Activated CD4-positive, alpha-beta memory T cell treated with anti-CD3 and anti-CD28 coated beads, Interleukin-2, amount 10 ng/mL, durations not matched to agents 7 days and 5 days (primary cell): ENCODE data around the gene APOM. TPM values are rescaled to one million over a fixed set of nuclear protein-coding genes. Genes with fewer than 3 reads are reported as not detected.

Experiments
- CTCF ChIA-PET: fragments of 350-600 bp; sonication (Branson Sonifier 250); formaldehyde crosslinking; loops from one replicate; lab custom pipeline; 2021; ENCODE audit warnings: antibody characterized with exemption, inconsistent platforms; lab: Charles Lee
- POLR2A ChIA-PET: fragments of 350-600 bp; sonication (Branson Sonifier 250); formaldehyde crosslinking; loops from one replicate; lab custom pipeline; 2021; ENCODE audit warnings: antibody characterized with exemption; lab: Charles Lee
- DNase-seq: peaks from one replicate; pipeline ENCODE4 v3.0.0-alpha.2; 2020
- H3K27ac Mint-ChIP-seq: one replicate; pipeline ENCODE4 v1.8.0; 2021; ENCODE audit warnings: mild to moderate bottlenecking, mixed read lengths
- H3K27me3 Mint-ChIP-seq: one replicate; pipeline ENCODE4 v1.8.0; 2021; ENCODE audit warnings: mixed read lengths
- H3K36me3 Mint-ChIP-seq: one replicate; pipeline ENCODE4 v1.8.0; 2021; ENCODE audit warnings: low read depth, mixed read lengths
- H3K4me1 Mint-ChIP-seq: one replicate; pipeline ENCODE4 v1.8.0; 2021; ENCODE audit warnings: mixed read lengths
- H3K4me3 Mint-ChIP-seq: one replicate; pipeline ENCODE4 v1.8.0; 2021; ENCODE audit warnings: mild to moderate bottlenecking, mixed read lengths
- H3K9me3 Mint-ChIP-seq: one replicate; pipeline ENCODE4 v1.8.0; 2021; ENCODE audit warnings: mixed read lengths
- total RNA-seq, 2 experiments: library from RNA; stranded (reverse); gene quantifications; one replicate each; pipeline ENCODE4 v1.2.3, GENCODE V29; 2021

Gene APOM
- total RNA-seq, 2 experiments from 2014 or later, result 2.9 to 3.6 TPM

DNA sequence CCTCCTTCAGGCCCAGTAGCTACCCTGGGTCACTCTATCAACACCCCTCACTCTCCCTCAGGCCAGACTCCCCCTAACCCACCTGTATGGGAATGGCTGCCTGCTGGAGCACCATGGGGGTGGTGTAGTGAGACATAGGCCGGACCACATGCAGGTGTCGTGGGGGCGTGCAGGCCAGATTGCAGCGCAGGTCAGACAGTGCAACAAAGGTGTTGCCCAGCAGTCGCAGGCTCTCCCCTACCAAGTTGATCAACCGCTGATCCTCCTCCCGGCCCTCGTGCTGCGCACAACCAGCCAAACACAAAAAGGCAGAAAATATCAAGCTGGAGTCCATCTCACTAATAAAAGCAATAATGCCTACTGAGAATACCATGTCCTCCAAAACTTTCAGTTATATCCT is 10.4 kb upstream of the APOM start:
- Mint-ChIP-seq H3K4me1 (peaks cover 15% of the 10 kb centered on the region), H3K36me3 (peaks cover 68% of the 10 kb centered on the region), H3K9me3 (no peaks in the 10 kb centered on the region), H3K27me3 (no peaks in the 10 kb centered on the region), H3K27ac (no peak overlapping the region), H3K4me3 (no peak overlapping the region)
- POLR2A ChIA-PET, result no interaction called here
- DNase-seq, result no peak
- CTCF ChIA-PET, result no interaction called here

DNA sequence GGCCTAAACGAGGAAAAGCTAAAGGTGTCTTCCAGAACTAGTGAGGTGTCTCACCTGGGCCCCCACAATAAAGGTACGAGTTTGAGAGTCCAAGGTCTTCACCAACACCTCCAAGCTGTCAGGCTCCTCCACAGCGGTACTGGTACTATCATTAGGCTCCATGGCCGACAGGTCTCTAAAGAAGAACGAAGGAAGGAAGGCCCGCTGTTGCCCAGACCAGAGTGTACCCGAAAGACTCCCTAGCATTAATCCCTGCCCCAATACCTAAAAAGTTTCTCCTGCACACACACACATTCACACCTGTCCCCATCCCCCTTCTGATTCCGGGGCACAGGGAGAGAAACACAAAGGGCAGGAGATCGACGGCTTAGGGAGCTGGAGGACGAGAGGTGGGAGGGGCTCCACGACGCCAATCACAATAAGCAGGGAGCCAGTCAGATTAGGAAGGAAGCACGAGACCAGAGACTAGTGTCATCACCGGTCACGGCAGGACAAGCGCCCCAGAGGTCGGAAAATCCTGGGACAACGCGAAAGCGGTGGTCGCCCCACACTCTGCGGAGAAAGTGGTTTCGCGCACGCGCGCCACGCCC is 4.0 kb upstream of the APOM start:
- no peak for DNase-seq
- H3K4me3 Mint-ChIP-seq, result peak overlapping the region; percentile 97
- no peaks in the 10 kb centered on the region for H3K27me3 Mint-ChIP-seq
- H3K4me1 Mint-ChIP-seq, result peaks cover 55% of the 10 kb centered on the region
- ChIA-PET CTCF (interaction anchor here (0.5 to 3.8 kb wide), 12 partner anchors 12 to 238 kb away, joined by 3 to 20 read pairs (median 4); partner anchors contain the start of genes GPANK1 and MSH5), POLR2A (interaction anchor here (0.6 to 9.8 kb wide), 43 partner anchors 8 to 321 kb away, joined by 3 to 278 read pairs (median 5); partner anchors contain the start of genes ABHD16A, ATP6V1G2, C6orf47 and CSNK2B)
- H3K9me3 Mint-ChIP-seq, result no peaks in the 10 kb centered on the region
- H3K27ac Mint-ChIP-seq, result peak overlapping the region; percentile 98
- peaks cover 70% of the 10 kb centered on the region for H3K36me3 Mint-ChIP-seq

DNA sequence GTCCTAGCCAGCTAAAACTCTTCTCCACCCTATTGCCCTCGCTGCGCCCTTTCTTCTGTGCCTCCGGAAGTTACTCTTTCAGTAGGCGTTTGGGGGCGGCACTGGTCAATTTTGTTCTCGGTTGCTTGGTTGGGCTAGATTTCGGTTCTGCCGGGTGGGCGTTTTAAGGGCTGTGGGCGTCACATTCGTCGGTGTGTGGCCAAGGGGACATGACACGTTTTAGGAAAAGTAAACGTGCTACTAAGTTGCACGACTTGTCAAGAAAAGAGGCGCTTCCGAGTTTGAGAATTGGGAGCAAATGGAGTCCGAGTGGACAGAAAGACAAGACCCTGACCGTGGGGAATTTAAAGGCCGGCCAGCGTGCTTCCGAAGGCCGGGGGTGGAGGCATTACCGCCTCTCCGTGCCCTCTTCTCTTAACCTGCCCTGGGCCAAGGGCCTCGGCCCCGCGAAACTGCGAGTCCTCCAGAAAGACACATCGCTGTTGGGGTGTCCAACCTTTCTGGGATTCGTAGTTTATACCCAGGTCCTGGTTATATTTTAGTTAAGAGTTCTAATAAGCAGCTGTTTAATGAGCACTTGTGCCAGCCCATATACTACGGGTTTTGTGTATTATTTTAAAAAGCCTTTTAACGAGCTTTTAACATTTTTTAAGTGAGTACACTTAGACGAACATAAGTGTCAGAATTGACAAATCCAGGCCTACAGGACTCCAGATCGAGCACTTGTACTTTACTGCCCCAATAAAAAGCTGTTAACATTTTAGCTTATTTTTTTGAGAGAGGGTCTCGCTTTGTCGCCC is 2.6 kb upstream of the APOM start:
- Mint-ChIP-seq H3K9me3 (no peaks in the 10 kb centered on the region), H3K4me1 (peaks cover 66% of the 10 kb centered on the region), H3K36me3 (peaks cover 69% of the 10 kb centered on the region), H3K27me3 (no peaks in the 10 kb centered on the region), H3K4me3 (peak overlapping the region; percentile 97), H3K27ac (peak overlapping the region; percentile 98)
- no peak for DNase-seq
- POLR2A ChIA-PET, result interaction anchor here (0.6 to 9.8 kb wide), 39 partner anchors 9 to 1005 kb away, joined by 3 to 278 read pairs (median 6); partner anchors contain the start of genes ABHD16A, ATP6V1G2, C6orf47 and CSNK2B
- CTCF ChIA-PET, result interaction anchor here (0.7 to 3.8 kb wide), 14 partner anchors 8 to 456 kb away, joined by 3 to 20 read pairs (median 4); partner anchors contain the start of genes C6orf47, DDX39B, GPANK1 and LST1

GRCh38 chr6:31654574-31655348 is 933 bp upstream of the APOM start:
- POLR2A ChIA-PET, result interaction anchor here (0.7 to 9.8 kb wide), 9 partner anchors 9 to 247 kb away, joined by 3 to 278 read pairs (median 14); partner anchors contain the start of genes ABHD16A, C6orf47, CSNK2B and DDX39B
- CTCF ChIA-PET, result interaction anchor here (0.9 to 3.8 kb wide), 3 partner anchors 9 to 103 kb away, joined by 3 to 19 read pairs (median 5); partner anchors contain the start of gene GPANK1
- no peaks in the 10 kb centered on the region for H3K27me3 Mint-ChIP-seq
- H3K27ac Mint-ChIP-seq, result no peak overlapping the region
- H3K4me3 Mint-ChIP-seq, result no peak overlapping the region
- no peak for DNase-seq
- H3K36me3 Mint-ChIP-seq, result peaks cover 69% of the 10 kb centered on the region
- no peaks in the 10 kb centered on the region for H3K9me3 Mint-ChIP-seq
- peaks cover 74% of the 10 kb centered on the region for H3K4me1 Mint-ChIP-seq

GRCh38 chr6:31657406-31658157 is 1.9 kb downstream of the APOM start:
- peaks cover 74% of the 10 kb centered on the region for H3K36me3 Mint-ChIP-seq
- DNase-seq, result peak; percentile 67
- POLR2A ChIA-PET, result interaction anchor here (0.8 to 9.8 kb wide), 7 partner anchors 7 to 240 kb away, joined by 3 to 278 read pairs (median 4); partner anchors contain the start of genes C6orf47, CLIC1, CSNK2B and EHMT2
- CTCF ChIA-PET, result interaction anchor here (0.6 to 1.0 kb wide), 3 partner anchors 44 to 209 kb away, joined by 3 read pairs; no protein-coding TSS in a partner anchor
- H3K27me3 Mint-ChIP-seq, result no peaks in the 10 kb centered on the region
- no peaks in the 10 kb centered on the region for H3K9me3 Mint-ChIP-seq
- H3K4me3 Mint-ChIP-seq, result peak overlapping the region; percentile 95
- H3K4me1 Mint-ChIP-seq, result peaks cover 76% of the 10 kb centered on the region
- H3K27ac Mint-ChIP-seq, result peak overlapping the region; percentile 95

DNA sequence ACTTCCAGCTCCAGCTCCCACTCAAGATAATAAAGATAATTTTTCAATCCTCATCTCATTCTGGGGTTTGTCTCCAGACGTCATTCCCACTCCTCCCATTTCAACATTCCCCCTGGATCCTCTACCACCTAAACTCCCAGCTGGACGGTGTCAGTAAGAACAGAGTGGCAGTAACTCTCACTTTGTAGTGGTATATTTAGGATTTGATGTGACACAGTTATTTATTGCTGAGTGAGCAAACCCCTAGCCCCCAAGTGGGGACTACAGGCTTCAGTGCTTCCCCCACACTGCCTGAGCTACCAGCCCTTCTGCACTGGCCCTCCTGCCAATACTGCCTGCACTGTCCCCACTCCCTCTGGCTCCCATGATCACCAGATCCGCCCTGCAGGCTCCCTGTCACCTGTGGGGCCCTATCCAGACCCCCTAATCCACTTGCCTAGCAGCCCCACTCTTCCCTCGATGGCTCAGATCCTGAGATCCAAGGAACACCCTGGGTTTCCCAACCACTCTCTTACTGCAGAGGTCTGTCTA is 2.5 kb downstream of the APOM start:
- Mint-ChIP-seq H3K27me3 (no peaks in the 10 kb centered on the region), H3K4me1 (peaks cover 78% of the 10 kb centered on the region), H3K4me3 (peak overlapping the region; percentile 95), H3K27ac (peak overlapping the region; percentile 95), H3K36me3 (peaks cover 74% of the 10 kb centered on the region), H3K9me3 (no peaks in the 10 kb centered on the region)
- ChIA-PET POLR2A (interaction anchor here (0.8 to 9.8 kb wide), 5 partner anchors 6 to 239 kb away, joined by 3 to 278 read pairs (median 4); partner anchors contain the start of genes C6orf47, CLIC1, CSNK2B and EHMT2), CTCF (interaction anchor here (0.6 to 0.7 kb wide), 2 partner anchors 45 to 65 kb away, joined by 3 read pairs; partner anchors contain the start of gene NCR3)
- DNase-seq, result no peak

GRCh38 chr6:31658983-31659648 is 3.4 kb downstream of the APOM start:
- Mint-ChIP-seq H3K4me3 (peak overlapping the region; percentile 95), H3K4me1 (peaks cover 83% of the 10 kb centered on the region), H3K27me3 (no peaks in the 10 kb centered on the region), H3K27ac (peak overlapping the region; percentile 95), H3K9me3 (no peaks in the 10 kb centered on the region), H3K36me3 (peaks cover 83% of the 10 kb centered on the region)
- DNase-seq, result no peak
- CTCF ChIA-PET, result interaction anchor here (0.7 to 2.9 kb wide), 2 partner anchors 66 to 79 kb away, joined by 3 to 11 read pairs; partner anchors contain the start of genes CLIC1 and NCR3
- POLR2A ChIA-PET, result no interaction called here

DNA sequence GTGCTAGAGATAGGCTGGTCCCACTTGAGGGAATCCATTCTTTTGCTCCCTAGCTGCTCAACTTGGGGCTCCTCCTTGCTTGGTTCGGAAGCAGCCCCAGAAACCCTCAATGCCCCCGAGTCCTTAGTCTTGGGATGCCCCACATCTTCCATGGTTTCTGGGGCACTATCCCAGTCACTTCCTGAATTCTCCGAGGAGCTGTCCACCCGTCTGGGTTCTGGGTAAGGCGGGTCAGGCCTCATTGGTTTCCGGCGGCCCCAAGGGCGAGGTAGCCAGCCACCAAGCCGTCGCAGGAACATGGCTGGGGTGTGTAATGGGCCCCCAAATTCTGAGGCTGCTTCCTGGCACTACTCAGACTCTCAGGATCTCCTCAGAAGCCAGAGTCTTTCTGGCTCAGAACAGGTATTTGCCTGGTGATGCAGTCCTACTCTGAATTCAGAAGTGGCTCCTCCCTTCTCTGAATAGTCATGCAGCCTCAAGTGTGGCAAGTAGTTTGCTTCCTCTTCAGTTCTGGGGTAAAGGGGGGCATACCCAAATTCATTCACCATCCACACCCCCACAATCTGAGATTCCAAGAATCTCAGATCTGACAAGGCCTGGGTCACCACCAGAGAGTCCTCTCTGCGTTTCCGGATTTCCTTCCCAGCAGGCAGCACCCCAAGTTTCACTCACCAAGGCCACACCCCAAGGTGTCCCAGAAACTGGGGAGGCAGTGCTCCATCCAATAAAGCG is 4.1 kb downstream of the APOM start:
- POLR2A ChIA-PET, result interaction anchor here (1.0 to 8.1 kb wide), 10 partner anchors 6 to 175 kb away, joined by 5 to 278 read pairs (median 7); partner anchors contain the start of genes APOM, BAG6, DDX39B and HSPA1B
- peak overlapping the region; percentile 95 for H3K4me3 Mint-ChIP-seq
- DNase-seq, result peak; percentile 58
- H3K4me1 Mint-ChIP-seq, result peaks cover 88% of the 10 kb centered on the region
- CTCF ChIA-PET, result interaction anchor here (1.1 to 2.9 kb wide), 3 partner anchors 43 to 292 kb away, joined by 3 to 11 read pairs (median 4); partner anchors contain the start of genes ABHD16A and CLIC1
- H3K36me3 Mint-ChIP-seq, result peaks cover 90% of the 10 kb centered on the region
- no peaks in the 10 kb centered on the region for H3K9me3 Mint-ChIP-seq
- H3K27me3 Mint-ChIP-seq, result no peaks in the 10 kb centered on the region
- H3K27ac Mint-ChIP-seq, result peak overlapping the region; percentile 95

DNA sequence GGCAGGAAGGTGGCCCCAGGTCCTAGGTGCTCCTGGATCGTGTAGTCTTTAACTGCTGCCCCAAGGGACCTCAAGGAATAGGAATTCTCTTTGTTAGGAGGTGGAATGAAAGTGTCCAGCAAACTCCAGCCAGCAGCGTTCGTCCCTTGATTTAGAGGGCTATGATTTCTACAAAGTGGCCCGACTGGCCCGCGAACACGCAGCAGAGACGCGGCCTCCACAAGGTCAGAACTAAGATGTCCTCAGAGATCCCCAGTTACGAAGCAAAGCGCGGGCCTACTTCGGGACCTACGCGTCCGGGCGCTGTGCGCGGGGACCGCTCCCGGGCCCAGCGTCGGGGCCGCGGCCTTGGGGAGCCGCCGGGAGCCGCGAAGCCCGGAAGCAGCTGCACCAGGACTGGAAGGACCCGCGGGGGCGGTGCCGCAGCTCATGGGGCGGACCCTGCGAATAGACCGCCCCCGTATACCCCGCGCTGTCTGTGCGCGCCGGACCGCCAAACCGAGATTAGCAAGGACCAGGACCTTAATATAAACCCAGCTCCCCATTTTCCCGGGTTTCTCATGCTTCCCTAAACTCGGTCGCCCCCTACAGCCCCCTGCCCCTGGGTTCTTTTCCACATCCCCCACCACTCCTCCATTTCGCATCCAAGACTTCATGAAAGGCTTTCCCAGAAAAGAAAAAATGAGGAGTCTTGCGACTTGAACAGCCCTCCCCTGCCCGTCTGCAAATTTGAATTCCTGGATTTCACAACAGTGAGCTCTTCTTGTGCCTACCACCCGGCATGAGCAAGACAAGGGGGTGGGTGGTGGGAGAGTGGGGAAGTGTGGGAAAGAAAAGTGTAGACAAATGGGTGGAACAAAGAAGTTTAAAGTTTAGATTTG is 4.9 kb downstream of the APOM start, which contains the start of gene C6orf47:
C6orf47 (minus strand) TSS at position 398 of the 881 bp plus-strand sequence. CDS start 831 bp downstream, outside the sequence.
- Mint-ChIP-seq H3K36me3 (peaks cover 86% of the 10 kb centered on the region), H3K4me3 (peak within 1 kb of the TSS; percentile 95), H3K27me3 (no peaks in the 10 kb centered on the region), H3K9me3 (no peaks in the 10 kb centered on the region), H3K4me1 (peaks cover 83% of the 10 kb centered on the region), H3K27ac (peak within 1 kb of the TSS; percentile 95)
- peak; percentile 82 for DNase-seq
- POLR2A ChIA-PET, result interaction anchor here (0.7 to 8.1 kb wide), 21 partner anchors 7 to 176 kb away, joined by 3 to 278 read pairs (median 5); partner anchors contain the start of genes ABHD16A, APOM, BAG6 and DDX39B
- CTCF ChIA-PET, result interaction anchor here (0.7 to 2.9 kb wide), 7 partner anchors 8 to 291 kb away, joined by 3 to 11 read pairs (median 3); partner anchors contain the start of genes ABHD16A, BAG6 and CLIC1
